ENCODE results near the gene CCDC170.

GRCh38 chr6:151512481-151512880 is 18.7 kb downstream of the CCDC170 start:
- TF ChIP-seq POLR2A (IDR thresholded peaks at IDR 0.05; ENCODE audit: low read depth, low read length), result no peak
- TF ChIP-seq TAF1 (IDR thresholded peaks at IDR 0.05; ENCODE audit: borderline replicate concordance, low read depth, low read length), result no peak
- no peak for TF ChIP-seq POLR2AphosphoS5 (IDR thresholded peaks at IDR 0.05; ENCODE audit: low read depth, low read length)
